ENCODE results near the gene TSPAN14.
"Not testable (repeated sequence)": the region's sequence is repeated elsewhere in the genome, so short reads cannot be mapped to it uniquely, and the experiment has no call there.

TSPAN14 gene

GRCh38 chr10:80540618-80540980 is 86.5 kb downstream of the TSPAN14 start:
- no peak for DNase-seq (ENCODE audit: low read depth, low spot score)

- no peak for DNase-seq (ENCODE audit: low read depth, low spot score)
Observed at GRCh38 chr10:80540981-80541750, 87.1 kb downstream of the TSPAN14 start.

- DNase-seq (ENCODE audit: low read depth, low spot score) = no peak
Observed at GRCh38 chr10:80542053-80542452, 87.9 kb downstream of the TSPAN14 start.

DNA sequence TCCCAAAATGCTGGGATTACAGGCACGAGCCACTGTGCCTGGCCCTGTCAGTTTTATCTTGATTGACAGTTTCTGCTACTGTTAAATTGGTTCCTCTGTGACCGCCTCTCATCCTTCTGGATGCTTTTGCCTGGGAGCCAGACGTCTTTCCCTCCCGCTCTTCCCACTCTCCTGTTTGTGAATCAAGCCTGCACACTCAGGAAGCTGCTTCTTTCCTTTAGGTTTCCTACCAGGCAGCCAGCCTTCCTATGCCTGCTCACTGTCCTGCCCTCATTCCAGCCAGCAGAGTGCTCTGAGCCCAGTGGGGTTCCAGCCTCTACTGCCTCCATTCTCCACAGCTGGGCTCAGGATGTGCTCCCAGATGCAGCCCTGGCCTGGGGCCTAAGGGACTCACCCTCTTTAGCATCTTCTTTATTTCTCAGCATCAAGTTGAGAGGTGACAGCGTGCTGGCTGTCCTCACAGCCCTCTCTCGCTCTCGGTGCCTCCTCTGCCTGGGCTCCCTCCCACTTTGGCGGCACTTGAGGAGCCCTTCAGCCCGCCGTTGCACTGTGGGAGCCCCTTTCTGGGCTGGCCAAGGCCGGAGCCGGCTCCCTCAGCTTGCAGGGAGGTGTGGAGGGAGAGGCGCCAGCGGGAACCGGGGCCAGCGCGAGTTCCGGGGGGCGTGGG is 88.7 kb downstream of the TSPAN14 start:
- DNase-seq (ENCODE audit: low read depth, low spot score) = no peak

GRCh38 chr10:80543319-80543672 is 89.2 kb downstream of the TSPAN14 start:
- DNase-seq (ENCODE audit: low read depth, low spot score) = not testable (repeated sequence)

DNA sequence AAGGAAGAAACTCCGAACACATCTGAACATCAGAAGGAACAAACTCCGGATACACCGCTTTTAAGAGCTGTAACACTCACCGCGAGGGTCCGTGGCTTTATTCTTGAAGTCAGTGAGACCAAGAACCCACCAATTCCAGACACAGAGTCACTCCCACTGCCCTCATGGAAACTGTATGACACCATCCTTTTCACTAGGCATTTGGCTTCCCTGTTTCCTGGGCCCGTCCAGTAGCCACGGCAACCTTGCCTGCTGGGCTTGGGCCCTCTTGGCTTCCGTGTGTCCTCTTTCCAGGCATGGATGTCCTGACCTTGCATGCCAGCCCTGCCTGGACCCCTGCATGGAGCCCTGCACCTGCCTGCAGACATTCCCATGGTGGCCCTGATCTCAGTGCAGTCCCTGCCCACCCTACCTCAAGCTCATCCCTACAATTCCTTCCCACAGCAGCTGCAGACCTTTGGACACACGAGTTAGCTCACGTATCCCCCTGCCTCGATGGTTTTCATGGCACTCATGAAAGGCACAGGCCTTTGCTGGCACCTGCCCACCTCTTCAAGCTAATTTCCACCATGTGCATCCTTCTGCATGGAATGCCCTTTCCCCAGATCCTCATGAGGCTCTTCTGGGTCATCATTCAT is 90.3 kb downstream of the TSPAN14 start:
- no peak for DNase-seq (ENCODE audit: low read depth, low spot score)

- no peak for DNase-seq (ENCODE audit: low read depth, low spot score)
Observed at GRCh38 chr10:80545258-80545881, 91.3 kb downstream of the TSPAN14 start.

- DNase-seq (ENCODE audit: low read depth, low spot score) = no peak
Observed at GRCh38 chr10:80552151-80552646, 98.1 kb downstream of the TSPAN14 start.

GRCh38 chr10:80553436-80553835 is 99.3 kb downstream of the TSPAN14 start:
- DNase-seq (ENCODE audit: low read depth, low spot score) = no peak

GRCh38 chr10:80554050-80554449 is 99.9 kb downstream of the TSPAN14 start:
- DNase-seq (ENCODE audit: low read depth, low spot score) = no peak

DNA sequence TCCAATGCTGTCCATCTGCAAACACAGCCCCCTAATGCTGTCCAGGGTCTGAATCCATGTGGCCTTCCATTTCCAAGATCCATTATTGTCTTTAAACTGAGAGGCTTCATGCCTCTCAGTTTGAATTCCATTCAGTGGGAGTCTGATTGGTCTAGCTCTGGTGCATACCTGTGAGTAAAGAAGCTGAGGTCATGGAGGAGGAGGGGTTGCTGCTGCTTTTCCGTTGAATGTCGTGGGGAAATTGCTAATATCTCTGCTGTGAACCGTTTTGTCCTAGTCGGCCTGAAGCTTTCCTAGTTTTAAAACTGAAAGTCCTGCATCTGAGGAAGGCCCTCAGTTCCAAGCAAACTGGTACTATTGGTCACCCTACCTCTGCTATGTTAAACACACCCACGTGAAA is 101.3 kb downstream of the TSPAN14 start:
- no peak for DNase-seq (ENCODE audit: low read depth, low spot score)

- no peak for DNase-seq (ENCODE audit: low read depth, low spot score)
Observed at GRCh38 chr10:80561950-80562349, 107.8 kb downstream of the TSPAN14 start.

DNA sequence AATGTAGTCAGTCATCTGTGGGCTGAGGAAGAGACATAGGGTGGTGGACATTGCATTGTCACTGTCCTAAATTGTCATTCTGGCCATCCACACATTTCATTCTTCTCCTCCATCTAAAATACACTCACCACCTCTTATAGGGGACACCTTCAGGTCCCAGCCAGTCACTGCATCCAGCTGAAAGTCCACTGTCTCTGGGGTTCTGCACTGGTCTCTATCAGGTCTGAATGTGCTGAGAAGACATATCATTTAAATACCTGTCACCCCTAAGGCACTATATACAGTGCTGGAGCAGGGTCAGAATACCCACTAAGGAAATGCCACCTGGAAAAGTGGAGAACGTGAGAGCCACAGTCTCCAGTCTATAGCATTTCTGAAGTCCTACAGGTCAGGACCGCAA is 113.2 kb downstream of the TSPAN14 start:
- DNase-seq (ENCODE audit: low read depth, low spot score) = no peak

- DNase-seq (ENCODE audit: low read depth, low spot score) = no peak
Observed at GRCh38 chr10:80569131-80569895, 115.2 kb downstream of the TSPAN14 start.

DNA sequence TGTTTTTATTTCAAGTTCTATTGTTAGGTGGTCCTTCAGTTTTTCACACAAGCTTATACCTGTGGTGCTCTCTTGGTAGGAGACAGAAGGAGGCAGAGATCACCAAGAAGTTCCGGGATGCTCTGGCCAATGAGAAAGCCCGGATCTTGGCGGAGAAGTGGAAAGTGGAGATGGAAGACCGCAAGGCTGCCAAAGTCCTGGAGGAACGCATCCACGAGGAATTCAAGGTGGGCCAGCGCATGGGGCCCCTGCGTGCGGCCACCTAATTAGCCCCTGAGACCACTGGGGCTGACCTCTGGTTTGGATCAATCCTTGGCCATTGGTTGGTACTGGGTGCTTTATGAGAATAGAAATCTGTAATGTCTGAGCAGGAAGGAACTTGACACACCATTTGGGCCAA is 117.2 kb downstream of the TSPAN14 start:
- no peak for DNase-seq (ENCODE audit: low read depth, low spot score)

- no peak for DNase-seq (ENCODE audit: low read depth, low spot score)
Observed at GRCh38 chr10:80579181-80579763, 125.2 kb downstream of the TSPAN14 start.

- DNase-seq (ENCODE audit: low read depth, low spot score) = no peak
Observed at GRCh38 chr10:80579849-80580637, 125.9 kb downstream of the TSPAN14 start.

GRCh38 chr10:80580638-80581468 is 126.7 kb downstream of the TSPAN14 start:
- DNase-seq (ENCODE audit: low read depth, low spot score) = no peak

GRCh38 chr10:80581469-80581835 is 127.3 kb downstream of the TSPAN14 start:
- no peak for DNase-seq (ENCODE audit: low read depth, low spot score)

Measured in smooth muscle cell of the brain vasculature (primary cell).